ENCODE results near the gene IL6R. TPM values are rescaled to one million over a fixed set of nuclear protein-coding genes. Genes with fewer than 3 reads are reported as not detected.

The IL6R gene
- total RNA-seq, 2 experiments from 2014 or later: 4.6 to 6.3 TPM

Other genes starting within 250 kb of the IL6R start
- 100 to 1,000 TPM; 654 to 664 TPM for gene TPM3, start 213.2 kb upstream of the IL6R start, total RNA-seq
- gene CFAP141, start 199.0 kb upstream of the IL6R start, total RNA-seq: not detected
- 100 to 1,000 TPM; 192 to 195 TPM for gene UBAP2L, start 184.4 kb upstream of the IL6R start, total RNA-seq
- gene HAX1, start 132.7 kb upstream of the IL6R start, total RNA-seq: 100 to 1,000 TPM in 1 of 2 experiments, 10 to 100 TPM in 1; 99.7 to 102 TPM
- gene AQP10, start 84.2 kb upstream of the IL6R start, total RNA-seq: not detected
- 10 to 100 TPM; 91.2 to 95.4 TPM for gene ATP8B2, start 79.8 kb upstream of the IL6R start, total RNA-seq
- not detected for gene TDRD10, start 96.9 kb downstream of the IL6R start, total RNA-seq
- gene SHE, start 97.1 kb downstream of the IL6R start, total RNA-seq: not detected
- 100 to 1,000 TPM; 106 to 107 TPM for gene UBE2Q1, start 153.3 kb downstream of the IL6R start, total RNA-seq
- not detected for gene CHRNB2, start 162.4 kb downstream of the IL6R start, total RNA-seq
- gene ADAR, start 202.8 kb downstream of the IL6R start, total RNA-seq: 100 to 1,000 TPM; 325 to 338 TPM

Measured in activated naive CD8-positive, alpha-beta T cell treated with anti-CD3 and anti-CD28 coated beads, Interleukin-2, amount 10 ng/mL, durations not matched to agents 7 days and 5 days (primary cell).